H9 (cell line): Measurements from ENCODE around the gene NUMBL. TPM values are rescaled to one million over a fixed set of nuclear protein-coding genes. Genes with fewer than 3 reads are reported as not detected.
"Not testable (repeated sequence)": the region's sequence is repeated elsewhere in the genome, so short reads cannot be mapped to it uniquely, and the experiment has no call there.

Source experiments
- DNase-seq: peaks from one replicate; pipeline ENCODE4 v3.0.0-alpha.2; 2017
- H2AFZ ChIP-seq: one replicate; pipeline ENCODE4 v1.6.1; 2013; ENCODE audit warnings: mild to moderate bottlenecking, low read length, control low read depth, moderate library complexity
- H2AK5ac ChIP-seq: 2 replicates; pipeline ENCODE4 v1.6.1; 2013; ENCODE audit warnings: low read length, control low read depth, mixed read lengths; ENCODE audit not compliant: insufficient read length
- H2BK120ac ChIP-seq: one replicate; pipeline ENCODE4 v1.6.1; 2013; ENCODE audit warnings: low read depth, mild to moderate bottlenecking, low read length, control low read depth, inconsistent platforms; ENCODE audit not compliant: poor library complexity, severe bottlenecking
- H2BK12ac ChIP-seq: 2 replicates; pipeline ENCODE4 v1.6.1; 2013; ENCODE audit warnings: low read length, control low read depth, mixed read lengths, low read depth; ENCODE audit not compliant: insufficient read length
- H2BK15ac ChIP-seq: 2 replicates; pipeline ENCODE4 v1.6.1; 2013; ENCODE audit warnings: low read depth, low read length, control low read depth
- H2BK20ac ChIP-seq: one replicate; pipeline ENCODE4 v1.6.1; 2013; ENCODE audit warnings: low read depth, mild to moderate bottlenecking, low read length, control low read depth, inconsistent platforms; ENCODE audit not compliant: poor library complexity, severe bottlenecking
- H2BK5ac ChIP-seq: 2 replicates; pipeline ENCODE4 v1.6.1; 2013; ENCODE audit warnings: low read length, control low read depth, mixed read lengths; ENCODE audit not compliant: insufficient read length
- H3K14ac ChIP-seq: 2 replicates; pipeline ENCODE4 v1.6.1; 2013; ENCODE audit warnings: low read length, control low read depth; ENCODE audit not compliant: insufficient read depth
- H3K18ac ChIP-seq: 2 replicates; pipeline ENCODE4 v1.6.1; 2013; ENCODE audit warnings: low read depth, mild to moderate bottlenecking, mixed read lengths, low read length, control low read depth; ENCODE audit not compliant: insufficient read length
- H3K23ac ChIP-seq: 2 replicates; pipeline ENCODE4 v1.6.1; 2013; ENCODE audit warnings: low read length, control low read depth, mixed read lengths, low read depth; ENCODE audit not compliant: insufficient read length
- H3K23me2 ChIP-seq: 2 replicates; pipeline ENCODE4 v1.6.1; 2013; ENCODE audit warnings: low read depth, mild to moderate bottlenecking, mixed read lengths, low read length, control low read depth; ENCODE audit not compliant: insufficient read length, poor library complexity, severe bottlenecking
- H3K27ac ChIP-seq: 2 replicates; pipeline ENCODE4 v1.5.1; 2013; ENCODE audit warnings: low read length, control low read depth, mixed read lengths, low read depth; ENCODE audit not compliant: insufficient read length
- H3K27me3 ChIP-seq: 2 replicates; pipeline ENCODE4 v1.6.1; 2013; ENCODE audit warnings: low read length, control low read depth, inconsistent platforms; ENCODE audit not compliant: insufficient read depth
- H3K4ac ChIP-seq: 2 replicates; pipeline ENCODE4 v1.6.1; 2013; ENCODE audit warnings: low read depth, mild to moderate bottlenecking, control low read depth, inconsistent platforms, low read length, moderate library complexity
- H3K4me1 ChIP-seq: 2 replicates; pipeline ENCODE4 v1.6.1; 2013; ENCODE audit warnings: low read length, control low read depth, inconsistent platforms; ENCODE audit not compliant: insufficient read depth
- H3K4me2 ChIP-seq: 2 replicates; pipeline ENCODE4 v1.6.1; 2013; ENCODE audit warnings: low read length, control low read depth, mixed read lengths; ENCODE audit not compliant: insufficient read length, insufficient read depth
- H3K56ac ChIP-seq: 2 replicates; pipeline ENCODE4 v1.6.1; 2013; ENCODE audit warnings: low read depth, mild to moderate bottlenecking, mixed read lengths, low read length, control low read depth; ENCODE audit not compliant: insufficient read length
- H3K79me1 ChIP-seq: 2 replicates; pipeline ENCODE4 v1.6.1; 2013; ENCODE audit warnings: low read depth, mild to moderate bottlenecking, moderate library complexity, low read length, control low read depth, inconsistent platforms; ENCODE audit not compliant: insufficient read depth, poor library complexity, severe bottlenecking
- H3K79me2 ChIP-seq: 2 replicates; pipeline ENCODE4 v1.6.1; 2013; ENCODE audit warnings: low read length, control low read depth, inconsistent platforms; ENCODE audit not compliant: insufficient read depth
- H3K9ac ChIP-seq: 2 replicates; pipeline ENCODE4 v1.6.1; 2013; ENCODE audit warnings: low read length, control low read depth, mixed read lengths; ENCODE audit not compliant: insufficient read length; ENCODE audit errors: extremely low read depth
- H3K9me3 ChIP-seq: one replicate; pipeline ENCODE4 v1.6.1; 2013; ENCODE audit warnings: low read depth, low read length, inconsistent platforms; ENCODE audit not compliant: control insufficient read depth
- H3T11ph ChIP-seq: one replicate; pipeline ENCODE4 v1.6.1; 2013; ENCODE audit warnings: mild to moderate bottlenecking, low read length, control low read depth, inconsistent platforms
- H4K20me1 ChIP-seq: one replicate; pipeline ENCODE4 v1.6.1; 2013; ENCODE audit not compliant: control insufficient read depth, insufficient read length, insufficient read depth
- H4K5ac ChIP-seq: 2 replicates; pipeline ENCODE4 v1.6.1; 2013; ENCODE audit warnings: low read depth, mild to moderate bottlenecking, mixed read lengths, low read length, control low read depth; ENCODE audit not compliant: insufficient read length
- H4K8ac ChIP-seq: replicated peaks from 2 replicates; pipeline ENCODE4 v1.6.1; 2013; ENCODE audit warnings: low read length, control low read depth, mixed read lengths, low read depth; ENCODE audit not compliant: insufficient read length
- H4K91ac ChIP-seq: 2 replicates; pipeline ENCODE4 v1.6.1; 2013; ENCODE audit warnings: low read depth, mild to moderate bottlenecking, moderate library complexity, mixed read lengths, low read length, control low read depth; ENCODE audit not compliant: insufficient read length
- H3K27ac Mint-ChIP-seq, 3 experiments: 2 replicates in 2 of 3; 3 replicates in 1 of 3; pipeline ENCODE4 v1.8.0; 2020 to 2021; ENCODE audit warnings: mixed read lengths in 3 of 3, mild to moderate bottlenecking in 1 of 3, moderate library complexity in 1 of 3
- H3K27me3 Mint-ChIP-seq: 2 replicates; pipeline ENCODE4 v1.8.0; 2021; ENCODE audit warnings: low read depth, mild to moderate bottlenecking, moderate library complexity, mixed read lengths
- H3K36me3 Mint-ChIP-seq, 3 experiments: 2 replicates in 2 of 3; 3 replicates in 1 of 3; pipeline ENCODE4 v1.8.0; 2020 to 2021; ENCODE audit warnings: low read depth in 3 of 3, mixed read lengths in 3 of 3; ENCODE audit not compliant: insufficient read depth in 1 of 3
- H3K4me1 Mint-ChIP-seq, 2 experiments: 2 replicates each; pipeline ENCODE4 v1.8.0; 2020; ENCODE audit warnings: mixed read lengths in 2 of 2
- H3K4me3 Mint-ChIP-seq, 2 experiments: 2 replicates in 1 of 2; 3 replicates in 1 of 2; pipeline ENCODE4 v1.8.0; 2020 to 2021; ENCODE audit warnings: mild to moderate bottlenecking in 2 of 2, mixed read lengths in 2 of 2, moderate library complexity in 1 of 2
- H3K9me3 Mint-ChIP-seq, 2 experiments: 2 replicates in 1 of 2; 3 replicates in 1 of 2; pipeline ENCODE4 v1.8.0; 2020; ENCODE audit warnings: mild to moderate bottlenecking in 2 of 2, mixed read lengths in 2 of 2, moderate library complexity in 1 of 2
- WGBS: extraction: QIAGEN DNeasy Blood & Tissue Kit; methylation state at CpG from one replicate; pipeline ENCODE4 v1.1.7; 2013; ENCODE audit warnings: missing lambda C conversion rate, low lambda C conversion rate, mixed read lengths; ENCODE audit not compliant: insufficient read length; ENCODE audit errors: extremely low coverage; 5-methylcytosine and 5-hydroxymethylcytosine counted together
- total RNA-seq: library from RNA; stranded (reverse); gene quantifications from 2 replicates; pipeline ENCODE4 v1.2.1, GENCODE V29; 2021
- TF ChIP-seq, protein P1 (sequence below): fragments of 200-600 bp; sonication (generic); conservative IDR thresholded peaks from 3 replicates; pipeline ENCODE4 v1.8.0; 2021; ENCODE audit warnings: antibody characterized with exemption, mild to moderate bottlenecking

NUMBL gene
- total RNA-seq, 1 experiment from 2014 or later, result 34.5 TPM

GRCh38 chr19:40733149-40733548 is 42.7 kb upstream of the NUMBL start:
- Histone ChIP-seq H3K56ac (no peak overlapping the region), H3K4me2 (no peak overlapping the region), H2AK5ac (no peak overlapping the region), H3K4ac (no peak overlapping the region), H3K18ac (no peak overlapping the region), H3K27ac (no peak overlapping the region), H4K5ac (no peak overlapping the region), H2BK15ac (no peak overlapping the region), H4K8ac (no peak overlapping the region), H2BK5ac (no peak overlapping the region), H3K23me2 (no peaks in the 10 kb centered on the region), H3K4me1 (no peaks in the 10 kb centered on the region), H3T11ph (no peak overlapping the region), H3K27me3 (no peaks in the 10 kb centered on the region), H2BK120ac (no peak overlapping the region), H2AFZ (no peak overlapping the region), H3K9ac (no peak overlapping the region), H4K20me1 (no peaks in the 10 kb centered on the region), H2BK12ac (no peak overlapping the region), H3K9me3 (no peaks in the 10 kb centered on the region), H2BK20ac (no peak overlapping the region), H3K79me2 (no peaks in the 10 kb centered on the region), H3K79me1 (no peaks in the 10 kb centered on the region), H3K14ac (no peak overlapping the region), H3K23ac (no peak overlapping the region), H4K91ac (no peak overlapping the region)
- Mint-ChIP-seq H3K27me3 (no peaks in the 10 kb centered on the region), H3K4me3 (no peak overlapping the region), H3K36me3 (peaks cover 18 to 80% (median 65%) of the 10 kb centered on the region in 3 experiments; a peak in 6 of 7 replicates), H3K9me3 (no peaks in the 10 kb centered on the region), H3K27ac (no peak overlapping the region), H3K4me1 (no peaks in the 10 kb centered on the region)
- no CpG with 5 or more reads among the region's 13 CpGs for WGBS
- TF ChIP-seq, protein P1, sequence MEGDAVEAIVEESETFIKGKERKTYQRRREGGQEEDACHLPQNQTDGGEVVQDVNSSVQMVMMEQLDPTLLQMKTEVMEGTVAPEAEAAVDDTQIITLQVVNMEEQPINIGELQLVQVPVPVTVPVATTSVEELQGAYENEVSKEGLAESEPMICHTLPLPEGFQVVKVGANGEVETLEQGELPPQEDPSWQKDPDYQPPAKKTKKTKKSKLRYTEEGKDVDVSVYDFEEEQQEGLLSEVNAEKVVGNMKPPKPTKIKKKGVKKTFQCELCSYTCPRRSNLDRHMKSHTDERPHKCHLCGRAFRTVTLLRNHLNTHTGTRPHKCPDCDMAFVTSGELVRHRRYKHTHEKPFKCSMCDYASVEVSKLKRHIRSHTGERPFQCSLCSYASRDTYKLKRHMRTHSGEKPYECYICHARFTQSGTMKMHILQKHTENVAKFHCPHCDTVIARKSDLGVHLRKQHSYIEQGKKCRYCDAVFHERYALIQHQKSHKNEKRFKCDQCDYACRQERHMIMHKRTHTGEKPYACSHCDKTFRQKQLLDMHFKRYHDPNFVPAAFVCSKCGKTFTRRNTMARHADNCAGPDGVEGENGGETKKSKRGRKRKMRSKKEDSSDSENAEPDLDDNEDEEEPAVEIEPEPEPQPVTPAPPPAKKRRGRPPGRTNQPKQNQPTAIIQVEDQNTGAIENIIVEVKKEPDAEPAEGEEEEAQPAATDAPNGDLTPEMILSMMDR, result no peak
- no peak for DNase-seq

- H3K27me3 Mint-ChIP-seq, result not testable (repeated sequence)
These were observed 41.9 kb upstream of the NUMBL start for GRCh38 chr19:40732304-40732703.

More at GRCh38 chr19:40732304-40732703, 41.9 kb upstream of the NUMBL start:
- H2BK20ac ChIP-seq, H2BK120ac ChIP-seq, H3K27ac Mint-ChIP-seq, H3K9ac ChIP-seq, H2AK5ac ChIP-seq, H3K9me3 Mint-ChIP-seq, H3K23me2 ChIP-seq, H3K4me2 ChIP-seq, H3K4me1 ChIP-seq, DNase-seq, H4K5ac ChIP-seq, H4K20me1 ChIP-seq, H3K4me1 Mint-ChIP-seq, H3T11ph ChIP-seq, H3K79me2 ChIP-seq, H3K4me3 Mint-ChIP-seq, H3K27me3 ChIP-seq, H3K56ac ChIP-seq, H3K27ac ChIP-seq, H3K23ac ChIP-seq, H2AFZ ChIP-seq, H3K9me3 ChIP-seq, H2BK5ac ChIP-seq, H4K8ac ChIP-seq, H3K4ac ChIP-seq, H3K79me1 ChIP-seq, H3K14ac ChIP-seq, H2BK12ac ChIP-seq, H4K91ac ChIP-seq, H2BK15ac ChIP-seq, H3K18ac ChIP-seq: not testable (repeated sequence)
- WGBS, result no CpG with 5 or more reads among the region's 16 CpGs
- peaks cover 15 to 81% (median 66%) of the 10 kb centered on the region in 3 experiments; a peak in 6 of 7 replicates for H3K36me3 Mint-ChIP-seq
